ENCODE measurements around the gene AFAP1. TPM values are rescaled to one million over a fixed set of nuclear protein-coding genes. Genes with fewer than 3 reads are reported as not detected.

The AFAP1 gene
- total RNA-seq, 2 donors from 2014 or later, result 32.1 to 40.1 TPM

GRCh38 chr4:7741946-7742806 lies 197.5 kb downstream of the AFAP1 start:
- no peaks in the 10 kb centered on the region for H3K36me3 ChIP-seq
- no peak overlapping the region for H3K27ac ChIP-seq
- H3K4me3 ChIP-seq, result no peak overlapping the region
- no peaks in the 10 kb centered on the region for H3K4me1 ChIP-seq (ENCODE audit: control insufficient read depth in 1 of 2, low read depth in 2 of 2)
- ATAC-seq (ENCODE audit: insufficient number of reproducible peaks, low FRiP score, low read depth), result no peak
- H3K9me3 ChIP-seq, result no peaks in the 10 kb centered on the region
- TF ChIP-seq CTCF (IDR thresholded peaks at IDR 0.05), result no peak
- no peak for DNase-seq (ENCODE audit: low spot score)
- no peaks in the 10 kb centered on the region for H3K27me3 ChIP-seq (replicated peaks; ENCODE audit: insufficient read depth)

- DNase-seq (ENCODE audit: low spot score) (no peak), ATAC-seq (ENCODE audit: insufficient number of reproducible peaks, low FRiP score, low read depth) (no peak)
- Histone ChIP-seq H3K4me3 (no peak overlapping the region), H3K27me3 (replicated peaks; ENCODE audit: insufficient read depth) (no peaks in the 10 kb centered on the region), H3K27ac (no peak overlapping the region), H3K9me3 (no peaks in the 10 kb centered on the region), H3K4me1 (ENCODE audit: control insufficient read depth in 1 of 2, low read depth in 2 of 2) (no peaks in the 10 kb centered on the region), H3K36me3 (no peaks in the 10 kb centered on the region)
- no peak for TF ChIP-seq CTCF (IDR thresholded peaks at IDR 0.05)
These were observed 198.7 kb downstream of the AFAP1 start for GRCh38 chr4:7740866-7741525.

- Histone ChIP-seq H3K36me3 (no peaks in the 10 kb centered on the region), H3K27me3 (replicated peaks; ENCODE audit: insufficient read depth) (no peaks in the 10 kb centered on the region), H3K4me3 (no peak overlapping the region), H3K27ac (no peak overlapping the region), H3K4me1 (ENCODE audit: control insufficient read depth in 1 of 2, low read depth in 2 of 2) (no peaks in the 10 kb centered on the region), H3K9me3 (no peaks in the 10 kb centered on the region)
- no peak for ATAC-seq (ENCODE audit: insufficient number of reproducible peaks, low FRiP score, low read depth)
- no peak for TF ChIP-seq CTCF (IDR thresholded peaks at IDR 0.05)
- no peak for DNase-seq (ENCODE audit: low spot score)
These were observed 199.5 kb downstream of the AFAP1 start for GRCh38 chr4:7739918-7740865.

- Histone ChIP-seq H3K36me3 (no peaks in the 10 kb centered on the region), H3K4me3 (no peak overlapping the region), H3K27me3 (replicated peaks; ENCODE audit: insufficient read depth) (no peaks in the 10 kb centered on the region), H3K27ac (no peak overlapping the region), H3K9me3 (no peaks in the 10 kb centered on the region), H3K4me1 (ENCODE audit: control insufficient read depth in 1 of 2, low read depth in 2 of 2) (no peaks in the 10 kb centered on the region)
- no peak for TF ChIP-seq CTCF (IDR thresholded peaks at IDR 0.05)
- no peak for ATAC-seq (ENCODE audit: insufficient number of reproducible peaks, low FRiP score, low read depth)
- no peak for DNase-seq (ENCODE audit: low spot score)
These were observed 200.4 kb downstream of the AFAP1 start for GRCh38 chr4:7739077-7739917.

All from thoracic aorta (tissue), 2 donors.